Activated naive CD4-positive, alpha-beta T cell treated with anti-CD3 and anti-CD28 coated beads, Interleukin-2, amount 50 U/mL, for 72 hours (primary cell): Measurements from ENCODE around the gene EEIG2. TPM values are rescaled to one million over a fixed set of nuclear protein-coding genes. Genes with fewer than 3 reads are reported as not detected.

Source experiments
- ATAC-seq, 2 donors: fragments of 150-1000 bp; cut with Tn5 transposase; 2 replicates each; pipeline ENCODE4 v1.10.0; 2021; ENCODE audit warnings: mild to moderate bottlenecking in 2 of 2, moderate library complexity in 2 of 2
- DNase-seq, 2 donors: peaks; one replicate each; pipeline ENCODE4 v3.0.0; 2021 to 2022; ENCODE audit warnings: low spot score in 2 of 2
- H3K27ac Mint-ChIP-seq, 2 donors: one replicate each; pipeline ENCODE4 v1.8.0; 2022; ENCODE audit warnings: mild to moderate bottlenecking in 2 of 2, mixed read lengths in 2 of 2
- H3K36me3 Mint-ChIP-seq, 2 donors: one replicate each; pipeline ENCODE4 v1.8.0; 2022; ENCODE audit warnings: mixed read lengths in 2 of 2
- H3K9me3 Mint-ChIP-seq, 2 donors: one replicate each; pipeline ENCODE4 v1.8.0; 2022; ENCODE audit warnings: mixed read lengths in 2 of 2
- total RNA-seq, 2 donors: library from RNA; stranded (reverse); gene quantifications; one replicate each; pipeline ENCODE4 v1.2.3, GENCODE V29; 2022

The EEIG2 gene
- total RNA-seq, 2 donors from 2014 or later, result 5.3 to 13.6 TPM

GRCh38 chr1:108565081-108565480, 5.2 kb downstream of the EEIG2 start:
- ATAC-seq (no peak), DNase-seq (no peak)
- Mint-ChIP-seq H3K36me3 (peaks cover 0 to 6% of the 10 kb centered on the region in 2 donors), H3K27ac (no peak overlapping the region), H3K9me3 (no peaks in the 10 kb centered on the region)

- no peak for ATAC-seq
- DNase-seq, result no peak
- Mint-ChIP-seq H3K27ac (no peak overlapping the region), H3K9me3 (no peaks in the 10 kb centered on the region), H3K36me3 (peaks cover 0 to 4% of the 10 kb centered on the region in 2 donors)
These were observed 5.6 kb downstream of the EEIG2 start for GRCh38 chr1:108565512-108565911.

- ATAC-seq (no peak), DNase-seq (no peak)
- no peaks in the 10 kb centered on the region for H3K9me3 Mint-ChIP-seq
- no peaks in the 10 kb centered on the region for H3K36me3 Mint-ChIP-seq
- no peak overlapping the region for H3K27ac Mint-ChIP-seq
These were observed 8.7 kb downstream of the EEIG2 start for GRCh38 chr1:108568589-108568988.

GRCh38 chr1:108569097-108569728, 9.3 kb downstream of the EEIG2 start:
- Mint-ChIP-seq H3K36me3 (peaks cover 0 to 2% of the 10 kb centered on the region in 2 donors), H3K27ac (no peak overlapping the region), H3K9me3 (no peaks in the 10 kb centered on the region)
- no peak for ATAC-seq
- no peak for DNase-seq

- peak; percentile 91 to 99 for ATAC-seq
These were observed 10.2 kb downstream of the EEIG2 start for GRCh38 chr1:108570128-108570527.

GRCh38 chr1:108570998-108571401, 11.1 kb downstream of the EEIG2 start:
- ATAC-seq (no peak), DNase-seq (no peak)
- Mint-ChIP-seq H3K9me3 (peaks cover 0 to 6% of the 10 kb centered on the region in 2 donors), H3K36me3 (peaks cover 4 to 7% of the 10 kb centered on the region in 2 donors), H3K27ac (no peak overlapping the region)

More at GRCh38 chr1:108570128-108570527, 10.2 kb downstream of the EEIG2 start:
- H3K9me3 Mint-ChIP-seq, result no peaks in the 10 kb centered on the region
- DNase-seq, result no peak
- H3K36me3 Mint-ChIP-seq, result peaks cover 0 to 4% of the 10 kb centered on the region in 2 donors
- H3K27ac Mint-ChIP-seq, result no peak overlapping the region

GRCh38 chr1:108572182-108572581, 12.3 kb downstream of the EEIG2 start:
- no peak for DNase-seq
- Mint-ChIP-seq H3K36me3 (peaks cover 4 to 7% of the 10 kb centered on the region in 2 donors), H3K9me3 (peaks cover 0 to 6% of the 10 kb centered on the region in 2 donors), H3K27ac (no peak overlapping the region)
- no peak for ATAC-seq

- ATAC-seq, result no peak
- DNase-seq, result no peak
- Mint-ChIP-seq H3K36me3 (peaks cover 4 to 7% of the 10 kb centered on the region in 2 donors), H3K9me3 (peaks cover 0 to 6% of the 10 kb centered on the region in 2 donors), H3K27ac (no peak overlapping the region)
These were observed 13.3 kb downstream of the EEIG2 start for GRCh38 chr1:108573183-108573582.

- Mint-ChIP-seq H3K9me3 (peaks cover 0 to 6% of the 10 kb centered on the region in 2 donors), H3K27ac (no peak overlapping the region), H3K36me3 (peaks cover 4 to 11% of the 10 kb centered on the region in 2 donors)
- DNase-seq (no peak), ATAC-seq (no peak)
These were observed 14.1 kb downstream of the EEIG2 start for GRCh38 chr1:108574008-108574407.

GRCh38 chr1:108575375-108575774, 15.5 kb downstream of the EEIG2 start:
- H3K36me3 Mint-ChIP-seq, result peaks cover 10 to 16% of the 10 kb centered on the region in 2 donors
- no peak for DNase-seq
- no peak overlapping the region for H3K27ac Mint-ChIP-seq
- ATAC-seq, result no peak
- H3K9me3 Mint-ChIP-seq, result peaks cover 5 to 10% of the 10 kb centered on the region in 2 donors

GRCh38 chr1:108583757-108584427, 24.0 kb downstream of the EEIG2 start:
- H3K9me3 Mint-ChIP-seq, result peaks cover 8 to 17% of the 10 kb centered on the region in 2 donors
- DNase-seq (no peak), ATAC-seq (no peak)
- peaks cover 6 to 26% of the 10 kb centered on the region in 2 donors for H3K36me3 Mint-ChIP-seq
- no peak overlapping the region for H3K27ac Mint-ChIP-seq

GRCh38 chr1:108584428-108584856, 24.5 kb downstream of the EEIG2 start:
- DNase-seq (no peak), ATAC-seq (no peak)
- Mint-ChIP-seq H3K27ac (no peak overlapping the region), H3K9me3 (peaks cover 8 to 17% of the 10 kb centered on the region in 2 donors), H3K36me3 (peaks cover 6 to 26% of the 10 kb centered on the region in 2 donors)

- Mint-ChIP-seq H3K9me3 (peaks cover 4 to 12% of the 10 kb centered on the region in 2 donors), H3K36me3 (peaks cover 2 to 22% of the 10 kb centered on the region in 2 donors), H3K27ac (no peak overlapping the region)
- ATAC-seq (no peak), DNase-seq (no peak)
These were observed 25.4 kb downstream of the EEIG2 start for GRCh38 chr1:108585313-108585712.

- peaks cover 0 to 4% of the 10 kb centered on the region in 2 donors for H3K9me3 Mint-ChIP-seq
- peak in 1 of 2 donors; percentile 10 for ATAC-seq
- DNase-seq, result no peak
- H3K27ac Mint-ChIP-seq, result peak overlapping the region in 1 of 2 donors; percentile 33
- H3K36me3 Mint-ChIP-seq, result peaks cover 0 to 15% of the 10 kb centered on the region in 2 donors
These were observed 30.5 kb downstream of the EEIG2 start for GRCh38 chr1:108590441-108590840.

- H3K9me3 Mint-ChIP-seq, result peaks cover 0 to 4% of the 10 kb centered on the region in 2 donors
These were observed 31.1 kb downstream of the EEIG2 start for GRCh38 chr1:108590957-108591356.

GRCh38 chr1:108591466-108591865, 31.6 kb downstream of the EEIG2 start:
- peak overlapping the region; percentile 0 to 96 for H3K27ac Mint-ChIP-seq
- DNase-seq (no peak), ATAC-seq (peak in 1 of 2 donors; percentile 12)
- H3K9me3 Mint-ChIP-seq, result peaks cover 0 to 4% of the 10 kb centered on the region in 2 donors
- peaks cover 0 to 15% of the 10 kb centered on the region in 2 donors for H3K36me3 Mint-ChIP-seq

More at GRCh38 chr1:108590957-108591356, 31.1 kb downstream of the EEIG2 start:
- DNase-seq, result no peak
- peaks cover 0 to 15% of the 10 kb centered on the region in 2 donors for H3K36me3 Mint-ChIP-seq
- peak overlapping the region; percentile 0 to 96 for H3K27ac Mint-ChIP-seq
- ATAC-seq, result peak; percentile 87 to 96

- H3K9me3 Mint-ChIP-seq, result peaks cover 0 to 4% of the 10 kb centered on the region in 2 donors
- H3K27ac Mint-ChIP-seq, result peak overlapping the region; percentile 0 to 96
- ATAC-seq, result peak; percentile 36 to 41
- peaks cover 0 to 15% of the 10 kb centered on the region in 2 donors for H3K36me3 Mint-ChIP-seq
- no peak for DNase-seq
These were observed 32.3 kb downstream of the EEIG2 start for GRCh38 chr1:108592030-108592759.
